Raji (cell line): ENCODE data around the gene WAC.

ENCODE experiments used
- POLR2A ChIP-seq: IDR thresholded peaks from 2 replicates; pipeline ENCODE4 v1.6.1; 2011; ENCODE audit warnings: low read depth, low read length, control low read depth; ENCODE audit not compliant: insufficient read depth

Gene WAC

GRCh38 chr10:28668363-28669226 lies 135.7 kb downstream of the WAC start:
- TF ChIP-seq POLR2A, result no peak

DNA sequence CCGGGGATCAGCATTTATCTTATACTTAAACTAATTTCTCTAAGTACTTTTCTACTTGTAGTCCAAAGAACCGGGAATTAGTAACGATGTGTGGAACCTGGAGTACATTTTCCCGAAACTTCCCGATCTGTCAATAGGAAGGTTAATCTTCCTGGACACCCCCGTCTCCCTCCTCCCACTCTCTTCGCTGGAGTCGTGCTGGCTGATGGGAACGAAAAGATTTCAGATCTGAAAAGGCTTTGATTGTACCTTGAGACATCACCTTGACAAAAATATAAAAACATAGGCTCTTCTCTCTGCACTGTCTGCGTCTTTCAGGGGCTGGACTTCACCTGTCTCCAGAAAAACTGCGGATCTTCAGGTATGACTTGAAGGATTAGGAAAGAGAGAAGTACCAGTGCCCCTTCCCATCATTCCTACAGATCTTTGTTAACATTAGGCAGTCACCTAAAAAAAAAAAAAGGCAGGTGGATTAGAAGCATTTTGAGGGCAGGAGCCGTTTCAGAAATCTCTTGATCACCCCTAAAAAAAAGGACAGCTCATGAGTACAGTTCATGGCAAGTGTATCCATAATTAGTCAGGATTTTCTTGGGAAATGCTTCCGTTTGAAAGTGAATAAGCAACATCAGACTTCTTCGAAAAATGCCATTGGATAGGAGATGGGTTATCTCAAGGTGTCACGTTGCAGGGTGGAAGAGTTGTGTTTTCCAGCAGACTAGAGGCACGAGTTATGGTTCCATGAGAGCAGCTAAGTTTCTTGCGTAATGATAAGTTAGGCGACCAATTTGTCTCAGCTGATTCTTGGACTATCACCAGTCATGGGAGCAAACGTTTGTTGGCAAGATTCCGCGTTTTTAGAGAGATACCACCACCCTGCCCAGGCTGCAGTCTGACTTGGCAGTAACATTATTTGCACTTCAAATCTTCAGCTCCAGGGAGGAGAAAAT lies 136.6 kb downstream of the WAC start:
- TF ChIP-seq POLR2A, result no peak
